ENCODE data around the gene DAPP1.

Gene DAPP1

GRCh38 chr4:99848591-99849001, 32.0 kb downstream of the DAPP1 start:
- Histone ChIP-seq H3K79me2 (ENCODE audit: insufficient read depth, low read length) (no peaks in the 10 kb centered on the region), H3K27me3 (ENCODE audit: insufficient read depth, low read length) (no peaks in the 10 kb centered on the region), H3K36me3 (ENCODE audit: insufficient read depth, low read length) (peaks cover 24% of the 10 kb centered on the region; the same call in 1 of the 2 replicates), H3K27ac (ENCODE audit: low read depth, low read length, poor library complexity, severe bottlenecking) (peak overlapping the region; percentile 82), H3K4me3 (ENCODE audit: low read depth, low read length, poor library complexity, severe bottlenecking) (no peak overlapping the region), H3K9me3 (ENCODE audit: low read length) (no peaks in the 10 kb centered on the region), H3K4me2 (ENCODE audit: low read length) (no peak overlapping the region), H3K9me2 (ENCODE audit: low read depth, low read length) (no peaks in the 10 kb centered on the region), H4K20me1 (ENCODE audit: insufficient read depth, low read length) (no peaks in the 10 kb centered on the region), H3K9ac (ENCODE audit: low read length) (no peak overlapping the region), H3F3A (ENCODE audit: insufficient read depth, low read length) (0 out of 2 replicates have a peak, but pooled peaks cover 5% of the 10 kb centered on the region), H3K4me1 (ENCODE audit: insufficient read depth, low read length, severe bottlenecking) (peaks cover 53% of the 10 kb centered on the region), H2AFZ (ENCODE audit: low read length) (no peak overlapping the region)
- TF ChIP-seq CTCF (IDR thresholded peaks at IDR 0.05; ENCODE audit: low read length) (no peak), EZH2 (IDR thresholded peaks at IDR 0.05; ENCODE audit: borderline replicate concordance, low read length) (no peak)

- TF ChIP-seq EZH2 (IDR thresholded peaks at IDR 0.05; ENCODE audit: borderline replicate concordance, low read length) (no peak), CTCF (IDR thresholded peaks at IDR 0.05; ENCODE audit: low read length) (no peak)
- Histone ChIP-seq H3K9me3 (ENCODE audit: low read length) (no peaks in the 10 kb centered on the region), H2AFZ (ENCODE audit: low read length) (no peak overlapping the region), H3K27ac (ENCODE audit: low read depth, low read length, poor library complexity, severe bottlenecking) (no peak overlapping the region), H4K20me1 (ENCODE audit: insufficient read depth, low read length) (no peaks in the 10 kb centered on the region), H3K4me1 (ENCODE audit: insufficient read depth, low read length, severe bottlenecking) (peaks cover 29% of the 10 kb centered on the region), H3K4me3 (ENCODE audit: low read depth, low read length, poor library complexity, severe bottlenecking) (no peak overlapping the region), H3K9me2 (ENCODE audit: low read depth, low read length) (no peaks in the 10 kb centered on the region), H3K9ac (ENCODE audit: low read length) (no peak overlapping the region), H3K27me3 (ENCODE audit: insufficient read depth, low read length) (no peaks in the 10 kb centered on the region), H3K79me2 (ENCODE audit: insufficient read depth, low read length) (no peaks in the 10 kb centered on the region), H3K4me2 (ENCODE audit: low read length) (no peak overlapping the region), H3K36me3 (ENCODE audit: insufficient read depth, low read length) (peaks cover 30% of the 10 kb centered on the region; the same call in 1 of the 2 replicates), H3F3A (ENCODE audit: insufficient read depth, low read length) (no peaks in the 10 kb centered on the region)
These were observed 35.6 kb downstream of the DAPP1 start for GRCh38 chr4:99852199-99852749.

GRCh38 chr4:99853190-99853589, 36.6 kb downstream of the DAPP1 start:
- Histone ChIP-seq H3K9ac (ENCODE audit: low read length) (no peak overlapping the region), H3K4me1 (ENCODE audit: insufficient read depth, low read length, severe bottlenecking) (peaks cover 22% of the 10 kb centered on the region), H3K27ac (ENCODE audit: low read depth, low read length, poor library complexity, severe bottlenecking) (no peak overlapping the region), H4K20me1 (ENCODE audit: insufficient read depth, low read length) (no peaks in the 10 kb centered on the region), H3K9me3 (ENCODE audit: low read length) (no peaks in the 10 kb centered on the region), H3F3A (ENCODE audit: insufficient read depth, low read length) (no peaks in the 10 kb centered on the region), H2AFZ (ENCODE audit: low read length) (no peak overlapping the region), H3K4me2 (ENCODE audit: low read length) (no peak overlapping the region), H3K4me3 (ENCODE audit: low read depth, low read length, poor library complexity, severe bottlenecking) (no peak overlapping the region), H3K79me2 (ENCODE audit: insufficient read depth, low read length) (no peaks in the 10 kb centered on the region), H3K36me3 (ENCODE audit: insufficient read depth, low read length) (peaks cover 30% of the 10 kb centered on the region; the same call in 1 of the 2 replicates), H3K9me2 (ENCODE audit: low read depth, low read length) (no peaks in the 10 kb centered on the region), H3K27me3 (ENCODE audit: insufficient read depth, low read length) (no peaks in the 10 kb centered on the region)
- no peak for TF ChIP-seq CTCF (IDR thresholded peaks at IDR 0.05; ENCODE audit: low read length)
- TF ChIP-seq EZH2 (IDR thresholded peaks at IDR 0.05; ENCODE audit: borderline replicate concordance, low read length): no peak

Data from OCI-LY1 (cell line).